PC-3 (cell line): ENCODE results near the gene SCYL1. TPM values are rescaled to one million over a fixed set of nuclear protein-coding genes. Genes with fewer than 3 reads are reported as not detected.

Source experiments
- ATAC-seq: fragments of 200-7000 bp; cut with Tn5 transposase; 2 replicates; pipeline ENCODE4 v1.9.1; 2020; ENCODE audit warnings: mild to moderate bottlenecking, moderate library complexity
- BruUV-seq: library from RNA; stranded (reverse); fragments of 400-500 nt; replicated peaks from 2 replicates; lab custom pipeline; 2021; lab: Mats Ljungman, UMichigan
- CTCF ChIA-PET: fragments of 300-600 bp; sonication (Branson Sonifier 250); formaldehyde crosslinking; loops from one replicate; lab custom pipeline; 2022; ENCODE audit warnings: antibody characterized with exemption; lab: Charles Lee
- POLR2A ChIA-PET: fragments of 300-600 bp; sonication (Branson Sonifier 250); formaldehyde crosslinking; loops from one replicate; lab custom pipeline; 2022; ENCODE audit warnings: antibody characterized with exemption; ENCODE audit not compliant: unreplicated experiment; lab: Charles Lee
- DNase-seq: peaks from one replicate; pipeline ENCODE4 v3.0.0-alpha.2; 2015
- H2AFZ ChIP-seq: fragments of 300-600 bp; sonication (generic); 2 replicates; pipeline ENCODE4 v1.6.0; 2016; ENCODE audit warnings: antibody characterized with exemption, low read length
- H3F3A ChIP-seq: fragments of 300-600 bp; sonication (generic); one replicate; pipeline ENCODE4 v1.6.0; 2017; ENCODE audit warnings: antibody characterized with exemption, low read length, control low read depth, mild to moderate bottlenecking; ENCODE audit not compliant: unreplicated experiment
- H3K27ac ChIP-seq: fragments of 300-600 bp; sonication (generic); 2 replicates; pipeline ENCODE4 v1.5.1; 2016; ENCODE audit warnings: mild to moderate bottlenecking, low read length
- H3K27me3 ChIP-seq: fragments of 300-600 bp; sonication (generic); 2 replicates; pipeline ENCODE4 v1.6.1; 2016; ENCODE audit warnings: low read length, mixed read lengths
- H3K36me3 ChIP-seq: fragments of 300-600 bp; sonication (generic); 2 replicates; pipeline ENCODE4 v1.6.1; 2016; ENCODE audit warnings: low read depth, mixed run types, low read length, mixed read lengths
- H3K4me1 ChIP-seq: fragments of 300-600 bp; sonication (generic); 2 replicates; pipeline ENCODE4 v1.5.1; 2016; ENCODE audit warnings: low read length; ENCODE audit not compliant: insufficient read depth
- H3K4me2 ChIP-seq: fragments of 300-600 bp; sonication (generic); 2 replicates; pipeline ENCODE4 v1.6.0; 2016; ENCODE audit warnings: low read length
- H3K4me3 ChIP-seq: fragments of 300-600 bp; sonication (generic); 2 replicates; pipeline ENCODE4 v1.5.1; 2016; ENCODE audit warnings: mild to moderate bottlenecking, low read length, mixed read lengths
- H3K79me2 ChIP-seq: fragments of 300-600 bp; sonication (generic); 2 replicates; pipeline ENCODE4 v1.6.1; 2017; ENCODE audit warnings: low read length, mixed read lengths
- H3K9ac ChIP-seq: fragments of 300-600 bp; sonication (generic); 2 replicates; pipeline ENCODE4 v1.6.0; 2016; ENCODE audit warnings: mild to moderate bottlenecking, low read length
- H3K9me2 ChIP-seq: fragments of 300-600 bp; sonication (generic); replicated peaks from 2 replicates; pipeline ENCODE4 v1.6.1; 2016; ENCODE audit warnings: mixed run types, low read length, mixed read lengths
- H3K9me3 ChIP-seq: fragments of 300-600 bp; sonication (generic); 2 replicates; pipeline ENCODE4 v1.6.1; 2016; ENCODE audit warnings: low read length, mixed read lengths
- H4K20me1 ChIP-seq: fragments of 300-600 bp; sonication (generic); 2 replicates; pipeline ENCODE4 v1.6.1; 2016; ENCODE audit warnings: low read length, mixed read lengths
- EZH2 ChIP-seq: fragments of 300-600 bp; sonication (generic); IDR thresholded peaks from one replicate; pipeline ENCODE4 v1.6.1; 2017; ENCODE audit warnings: antibody characterized with exemption, mild to moderate bottlenecking, low read length; ENCODE audit not compliant: unreplicated experiment
- EZH2phosphoT487 ChIP-seq: fragments of 300-600 bp; sonication (generic); IDR thresholded peaks from 2 replicates; pipeline ENCODE4 v1.6.1; 2018; ENCODE audit warnings: mild to moderate bottlenecking, antibody characterized with exemption, low read length, borderline replicate concordance
- intact Hi-C: fragments of 100-400 bp; cut with micrococcal nuclease; formaldehyde crosslinking; loops from 2 replicates; pipeline ENCODE4 v1.9.0; 2023
- total RNA-seq: library from RNA; depleted of rRNA; stranded (reverse); fragments of >200 nt; gene quantifications from 2 replicates; pipeline ENCODE4 v1.2.3, GENCODE V29; 2014
- TF ChIP-seq, protein P1 (sequence below): fragments of 300-600 bp; sonication (generic); conservative IDR thresholded peaks from 2 replicates; pipeline ENCODE4 v1.5.1; 2017; ENCODE audit warnings: antibody characterized with exemption, low read depth, mild to moderate bottlenecking, low read length

The SCYL1 gene
- total RNA-seq, 1 experiment from 2014 or later: 201 TPM

- Histone ChIP-seq H3K9me2 (no peaks in the 10 kb centered on the region), H3K9me3 (no peaks in the 10 kb centered on the region), H3K36me3 (peaks cover 40% of the 10 kb centered on the region), H3K4me3 (no peak overlapping the region), H2AFZ (no peak overlapping the region), H3K27me3 (no peaks in the 10 kb centered on the region), H4K20me1 (no peaks in the 10 kb centered on the region), H3K4me1 (peaks cover 11% of the 10 kb centered on the region), H3K79me2 (peaks cover 20% of the 10 kb centered on the region), H3K4me2 (no peak overlapping the region), H3F3A (no peaks in the 10 kb centered on the region), H3K27ac (no peak overlapping the region), H3K9ac (no peak overlapping the region)
- POLR2A ChIA-PET: no interaction called here
- TF ChIP-seq EZH2phosphoT487: no peak
- TF ChIP-seq, protein P1, sequence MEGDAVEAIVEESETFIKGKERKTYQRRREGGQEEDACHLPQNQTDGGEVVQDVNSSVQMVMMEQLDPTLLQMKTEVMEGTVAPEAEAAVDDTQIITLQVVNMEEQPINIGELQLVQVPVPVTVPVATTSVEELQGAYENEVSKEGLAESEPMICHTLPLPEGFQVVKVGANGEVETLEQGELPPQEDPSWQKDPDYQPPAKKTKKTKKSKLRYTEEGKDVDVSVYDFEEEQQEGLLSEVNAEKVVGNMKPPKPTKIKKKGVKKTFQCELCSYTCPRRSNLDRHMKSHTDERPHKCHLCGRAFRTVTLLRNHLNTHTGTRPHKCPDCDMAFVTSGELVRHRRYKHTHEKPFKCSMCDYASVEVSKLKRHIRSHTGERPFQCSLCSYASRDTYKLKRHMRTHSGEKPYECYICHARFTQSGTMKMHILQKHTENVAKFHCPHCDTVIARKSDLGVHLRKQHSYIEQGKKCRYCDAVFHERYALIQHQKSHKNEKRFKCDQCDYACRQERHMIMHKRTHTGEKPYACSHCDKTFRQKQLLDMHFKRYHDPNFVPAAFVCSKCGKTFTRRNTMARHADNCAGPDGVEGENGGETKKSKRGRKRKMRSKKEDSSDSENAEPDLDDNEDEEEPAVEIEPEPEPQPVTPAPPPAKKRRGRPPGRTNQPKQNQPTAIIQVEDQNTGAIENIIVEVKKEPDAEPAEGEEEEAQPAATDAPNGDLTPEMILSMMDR: peak; percentile 59
- no TSS peak for BruUV-seq
- ATAC-seq: peak; percentile 41; the same call in 1 of the 2 replicates
- intact Hi-C loops: no loop called here
- CTCF ChIA-PET: no interaction called here
- DNase-seq: no peak
These were observed 5.2 kb downstream of the SCYL1 start for GRCh38 chr11:65530157-65530496.

DNA sequence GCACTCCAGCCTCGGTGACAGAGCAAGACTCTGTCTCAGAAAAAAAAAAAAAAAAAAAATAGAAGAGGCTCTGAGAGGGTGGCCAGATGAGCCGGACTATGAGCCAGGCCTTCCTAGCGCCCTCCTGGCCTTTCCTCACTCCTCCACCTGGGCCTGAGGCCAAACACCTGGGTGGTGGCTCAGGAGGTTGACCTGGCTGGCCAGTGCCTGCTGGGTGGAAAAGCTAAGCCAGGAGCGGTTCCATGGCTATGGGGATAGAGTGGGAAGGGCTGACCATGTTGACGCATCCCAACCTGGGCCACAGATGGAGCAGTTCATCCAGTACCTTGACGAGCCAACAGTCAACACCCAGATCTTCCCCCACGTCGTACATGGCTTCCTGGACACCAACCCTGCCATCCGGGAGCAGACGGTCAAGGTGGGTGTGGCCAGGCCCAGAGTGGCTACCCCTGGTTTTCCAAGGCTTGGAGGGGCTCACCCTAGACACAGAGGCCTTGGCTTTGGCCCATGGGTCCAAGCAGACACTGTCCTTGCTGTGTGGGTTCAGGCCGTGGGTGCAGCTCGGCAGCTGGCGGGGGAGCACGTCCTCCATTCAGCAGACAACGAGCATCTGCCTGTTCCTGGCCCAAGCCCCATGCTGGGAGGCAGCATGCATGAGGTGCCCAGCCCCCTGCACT, 7.6 kb downstream of the SCYL1 start:
- BruUV-seq: no TSS peak
- intact Hi-C loops: no loop called here
- H4K20me1 ChIP-seq: no peaks in the 10 kb centered on the region
- DNase-seq: no peak
- ChIA-PET CTCF (no interaction called here), POLR2A (no interaction called here)
- no peak overlapping the region for H2AFZ ChIP-seq
- H3K79me2 ChIP-seq: no peaks in the 10 kb centered on the region
- H3K4me1 ChIP-seq: no peaks in the 10 kb centered on the region
- H3K27me3 ChIP-seq: no peaks in the 10 kb centered on the region
- no peak for ATAC-seq
- no peaks in the 10 kb centered on the region for H3K9me3 ChIP-seq
- TF ChIP-seq, protein P1: no peak
- TF ChIP-seq EZH2: no peak
- TF ChIP-seq EZH2phosphoT487: no peak
- H3F3A ChIP-seq: no peaks in the 10 kb centered on the region
- no peak overlapping the region for H3K4me2 ChIP-seq
- H3K36me3 ChIP-seq: peaks cover 38% of the 10 kb centered on the region
- H3K4me3 ChIP-seq: no peak overlapping the region
- no peaks in the 10 kb centered on the region for H3K9me2 ChIP-seq
- no peak overlapping the region for H3K27ac ChIP-seq
- no peak overlapping the region for H3K9ac ChIP-seq

DNA sequence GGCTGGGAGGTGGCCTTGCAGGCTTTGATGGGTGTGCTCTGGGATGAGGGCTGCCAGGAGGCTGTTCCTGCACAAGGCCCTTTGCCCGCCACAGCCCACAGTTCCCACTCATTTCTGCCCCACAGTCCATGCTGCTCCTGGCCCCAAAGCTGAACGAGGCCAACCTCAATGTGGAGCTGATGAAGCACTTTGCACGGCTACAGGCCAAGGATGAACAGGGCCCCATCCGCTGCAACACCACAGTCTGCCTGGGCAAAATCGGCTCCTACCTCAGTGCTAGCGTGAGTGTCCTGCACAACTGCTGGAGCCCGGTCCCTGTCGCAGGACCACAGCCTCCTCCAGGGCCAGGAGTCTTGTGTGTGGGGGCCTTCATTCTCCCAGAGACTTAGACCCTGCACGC, 10.2 kb downstream of the SCYL1 start:
- POLR2A ChIA-PET: no interaction called here

More for the DNA sequence above, 10.2 kb downstream of the SCYL1 start:
- Histone ChIP-seq H3K9me2 (no peaks in the 10 kb centered on the region), H2AFZ (no peak overlapping the region), H3K4me3 (no peak overlapping the region), H3K4me1 (peaks cover 6% of the 10 kb centered on the region), H3F3A (no peaks in the 10 kb centered on the region), H3K79me2 (0 out of 2 replicates have a peak, but pooled peaks cover 5% of the 10 kb centered on the region), H3K36me3 (peaks cover 43% of the 10 kb centered on the region), H3K9ac (no peak overlapping the region), H3K27me3 (no peaks in the 10 kb centered on the region), H3K4me2 (no peak overlapping the region), H4K20me1 (no peaks in the 10 kb centered on the region), H3K27ac (no peak overlapping the region), H3K9me3 (no peaks in the 10 kb centered on the region)
- ATAC-seq (no peak), DNase-seq (no peak)
- no TSS peak for BruUV-seq
- CTCF ChIA-PET: no interaction called here
- intact Hi-C loops: no loop called here
- TF ChIP-seq, protein P1: no peak
- TF ChIP-seq EZH2 (no peak), EZH2phosphoT487 (no peak)
